HepG2 (cell line): ENCODE results near the gene SCP2. TPM values are rescaled to one million over a fixed set of nuclear protein-coding genes. Genes with fewer than 3 reads are reported as not detected.

ENCODE experiments used
- ATAC-seq: fragments of 200-7000 bp; cut with Tn5 transposase; 3 replicates; pipeline ENCODE4 v1.9.1; 2020; ENCODE audit warnings: mild to moderate bottlenecking, moderate library complexity
- BruUV-seq: library from RNA; stranded (reverse); fragments of 400-500 nt; replicated peaks from 2 replicates; lab custom pipeline; 2021; lab: Mats Ljungman, UMichigan
- CTCF ChIA-PET: fragments of 300-600 bp; formaldehyde crosslinking; extraction: SDS; loops from one replicate; lab custom pipeline; 2021; ENCODE audit warnings: low total read pairs, inconsistent platforms, low intra/inter-chr PET ratio; lab: Yijun Ruan, JAX
- POLR2A ChIA-PET: fragments of 350-600 bp; sonication (Branson Sonifier 250); formaldehyde crosslinking; loops from one replicate; lab custom pipeline; 2020; ENCODE audit warnings: antibody characterized with exemption, inconsistent platforms; lab: Yijun Ruan, JAX
- DNase-seq: peaks from one replicate; pipeline ENCODE4 v3.0.0-alpha.2; 2015; ENCODE audit warnings: low spot score
- FAIRE-seq: peaks from 3 replicates; lab custom pipeline; 2011; peaks lifted over from hg19 to GRCh38; lab: Jason Lieb, UNC
- H2AFZ ChIP-seq: one replicate; pipeline ENCODE4 v1.6.1; 2011; ENCODE audit warnings: low read length, inconsistent platforms
- H3K27ac ChIP-seq: fragments of 300-600 bp; 3 replicates; pipeline ENCODE4 v1.8.0; 2011; ENCODE audit warnings: mixed run types, mild to moderate bottlenecking, mixed read lengths, low read length, inconsistent platforms; ENCODE audit not compliant: insufficient read depth; ENCODE audit errors: extremely low read length
- H3K27me3 ChIP-seq, 2 experiments: fragments of 200-600 bp in 1 of 2; 2 replicates in 1 of 2; 3 replicates in 1 of 2; pipeline versions ENCODE4 v1.6.0 to v1.8.0; 2011; ENCODE audit warnings: low read length in 2 of 2, mild to moderate bottlenecking in 2 of 2, moderate library complexity in 2 of 2, inconsistent platforms in 1 of 2; ENCODE audit not compliant: insufficient read depth in 2 of 2, control insufficient read depth in 1 of 2
- H3K36me3 ChIP-seq, 2 experiments: fragments of 200-600 bp in 1 of 2; replicated peaks in 1 of 2; 2 replicates in 1 of 2; 3 replicates in 1 of 2; pipeline versions ENCODE4 v1.5.1 to v1.8.0; 2011; ENCODE audit warnings: low read length in 2 of 2, inconsistent platforms in 1 of 2; ENCODE audit not compliant: insufficient read depth in 2 of 2, control insufficient read depth in 1 of 2
- H3K4me1 ChIP-seq: 2 replicates; pipeline ENCODE4 v1.5.1; 2012; ENCODE audit warnings: low read length, inconsistent platforms; ENCODE audit not compliant: insufficient read depth
- H3K4me2 ChIP-seq: 2 replicates; pipeline ENCODE4 v1.6.0; 2011; ENCODE audit warnings: low read depth, low read length, inconsistent platforms
- H3K4me3 ChIP-seq, 3 experiments: fragments of 200-600 bp in 1 of 3; sonication (generic), shearing (Covaris generic) in 1 of 3; replicated peaks in 1 of 3; 2 replicates each; pipeline ENCODE4 v1.5.1; 2011 to 2016; ENCODE audit warnings: low read length in 3 of 3, inconsistent platforms in 2 of 3, low read depth in 2 of 3, mild to moderate bottlenecking in 2 of 3, control low read depth in 1 of 3, mixed read lengths in 1 of 3; ENCODE audit not compliant: insufficient read depth in 1 of 3
- H3K79me2 ChIP-seq: one replicate; pipeline ENCODE4 v1.6.1; 2011; ENCODE audit warnings: low read length, inconsistent platforms; ENCODE audit not compliant: insufficient read depth
- H3K9ac ChIP-seq: 2 replicates; pipeline ENCODE4 v1.6.0; 2011; ENCODE audit warnings: mild to moderate bottlenecking, low read depth, low read length, inconsistent platforms; ENCODE audit not compliant: insufficient read depth
- H3K9me3 ChIP-seq: 2 replicates; pipeline ENCODE4 v1.5.1; 2012; ENCODE audit warnings: mild to moderate bottlenecking, low read length
- H4K20me1 ChIP-seq: 2 replicates; pipeline ENCODE4 v1.6.0; 2011; ENCODE audit warnings: inconsistent platforms, mild to moderate bottlenecking, low read length, moderate library complexity; ENCODE audit not compliant: insufficient read depth
- DNMT3B ChIP-seq: conservative IDR thresholded peaks from 2 replicates; pipeline ENCODE4 v1.6.1; 2016; ENCODE audit warnings: missing biosample characterization, control low read depth
- FOSL1 ChIP-seq: sonication (generic); formaldehyde crosslinking; IDR thresholded peaks from 2 replicates; pipeline ENCODE4 v1.9.0; 2021; ENCODE audit warnings: missing genetic modification reagents, borderline replicate concordance
- NPAS2 ChIP-seq: sonication (generic); formaldehyde crosslinking; IDR thresholded peaks from 2 replicates; pipeline ENCODE4 v1.8.0; 2022; ENCODE audit warnings: mild to moderate bottlenecking, missing genetic modification reagents, borderline replicate concordance
- THYN1 ChIP-seq: sonication (generic); formaldehyde crosslinking; IDR thresholded peaks from 2 replicates; pipeline ENCODE4 v1.8.1; 2023; ENCODE audit warnings: low read depth, mild to moderate bottlenecking, moderate library complexity, missing genetic modification reagents, borderline replicate concordance
- ZBTB8A ChIP-seq: sonication (generic); formaldehyde crosslinking; IDR thresholded peaks from 2 replicates; pipeline ENCODE4 v1.4.0; 2020; ENCODE audit warnings: mild to moderate bottlenecking, low read depth, missing genetic modification reagents, borderline replicate concordance
- ZNF207 ChIP-seq: fragments of 450-650 bp; IDR thresholded peaks from 2 replicates; pipeline ENCODE4 v1.6.1; 2016; ENCODE audit warnings: antibody characterized with exemption, borderline replicate concordance
- ZNF354B ChIP-seq: sonication (generic); formaldehyde crosslinking; IDR thresholded peaks from 2 replicates; pipeline ENCODE4 v1.8.0; 2022; ENCODE audit warnings: mild to moderate bottlenecking, missing genetic modification reagents
- ZNF383 ChIP-seq: sonication (generic); formaldehyde crosslinking; IDR thresholded peaks from 2 replicates; pipeline ENCODE4 v1.4.0; 2020; ENCODE audit warnings: missing genetic modification reagents, mild to moderate bottlenecking, borderline replicate concordance
- WGBS: methylation state at CpG from one replicate; pipeline ENCODE4 v1.1.6; 2017; ENCODE audit warnings: low lambda C conversion rate; 5-methylcytosine and 5-hydroxymethylcytosine counted together
- in situ Hi-C: cut with HindIII; loops from 2 replicates; pipeline ENCODE4 v1.10.0; 2017; ENCODE audit warnings: low pct_unique_long_range_greater_than_20kb; ENCODE audit not compliant: extremely low pct_ligation_motif_present
- intact Hi-C: fragments of 100-400 bp; cut with micrococcal nuclease; formaldehyde crosslinking; loops from one replicate; pipeline ENCODE4 v1.10.0; 2022; ENCODE audit not compliant: unreplicated experiment
- polyA plus RNA-seq, 8 experiments: library from polyadenylated mRNA; depleted of rRNA in 3 of 8; stranded (reverse) in 7 of 8; unstranded in 1 of 8; fragments of >200 nt; fragmentation: Illumina TruSeq in 4 of 8; extraction: Trizol in 4 of 8; gene quantifications; 2 replicates each; pipeline versions ENCODE4 v1.2.1 to v1.2.3, GENCODE V29; 2011 to 2016; ENCODE audit warnings: low read depth in 4 of 8, missing spikeins in 1 of 8, mixed read lengths in 1 of 8; ENCODE audit not compliant: insufficient read depth in 1 of 8
- total RNA-seq, 5 experiments: library from RNA; depleted of rRNA; stranded (reverse); fragments of >200 nt; fragmentation: Illumina TruSeq; extraction: Trizol; gene quantifications; 2 replicates each; pipeline ENCODE4 v1.2.3, GENCODE V29; 2016; ENCODE audit warnings: low read depth in 1 of 5
- TF ChIP-seq, protein P1 (sequence below): sonication (generic); formaldehyde crosslinking; IDR thresholded peaks from 2 replicates; pipeline ENCODE4 v1.4.0; 2020; ENCODE audit warnings: missing genetic modification reagents
- TF ChIP-seq, protein P2 (sequence below): IDR thresholded peaks from 2 replicates; pipeline ENCODE4 v1.6.1; 2018; ENCODE audit warnings: missing genetic modification reagents
- TF ChIP-seq, protein P3 (sequence below): sonication (generic); formaldehyde crosslinking; IDR thresholded peaks from 2 replicates; pipeline ENCODE4 v1.4.0; 2020; ENCODE audit warnings: missing genetic modification reagents

SCP2 gene
- total and polyA plus RNA-seq, 2 of the 13 experiments (the other 11 are each of a cell fraction or from before 2014, with no cell fraction given) = 59.0 to 133 TPM

DNA sequence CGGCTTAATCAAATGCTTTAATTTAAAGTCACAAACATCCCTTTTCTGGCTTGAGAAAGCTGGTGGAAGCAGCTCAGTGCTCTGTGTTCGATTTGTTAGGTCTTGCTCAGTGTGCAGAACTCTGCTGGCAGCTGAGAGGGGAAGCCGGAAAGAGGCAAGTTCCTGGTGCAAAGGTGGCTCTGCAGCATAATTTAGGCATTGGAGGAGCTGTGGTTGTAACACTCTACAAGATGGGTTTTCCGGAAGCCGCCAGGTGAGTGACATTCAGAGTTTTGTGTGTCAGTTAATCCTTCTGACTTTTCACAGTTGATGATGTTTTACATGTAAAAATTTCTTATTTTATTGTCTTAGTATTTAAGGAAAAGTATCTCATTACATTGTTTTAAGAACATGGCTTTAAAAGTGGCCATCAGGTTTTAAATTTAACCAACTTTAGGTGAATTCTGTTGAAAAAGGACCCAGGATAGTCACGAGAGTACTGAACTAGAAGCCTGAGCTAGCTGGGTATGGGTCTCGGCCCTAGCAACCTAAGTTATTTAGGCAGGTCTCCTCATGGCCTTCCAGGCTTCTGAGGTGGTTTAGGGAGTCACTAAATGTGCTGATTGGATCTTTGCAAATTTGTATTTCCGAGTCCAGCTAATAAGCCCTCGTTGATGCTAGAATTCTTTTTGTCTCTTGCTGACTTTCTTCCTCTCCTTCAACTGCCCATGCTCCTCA is 87.9 kb downstream of the SCP2 start:
- Histone ChIP-seq H3K36me3 (no peaks in the 10 kb centered on the region; a peak in 1 of 5 replicates), H2AFZ (peak overlapping the region; percentile 96), H3K4me3 (peak overlapping the region; percentile 59 to 92 (median 76)), H3K27ac (peak overlapping the region; percentile 73), H3K9ac (peak overlapping the region; percentile 80), H3K4me1 (peaks cover 21% of the 10 kb centered on the region), H3K4me2 (peak overlapping the region; percentile 88), H3K27me3 (no peaks in the 10 kb centered on the region; a peak in 1 of 5 replicates), H3K79me2 (peaks cover 24% of the 10 kb centered on the region), H4K20me1 (no peaks in the 10 kb centered on the region), H3K9me3 (no peaks in the 10 kb centered on the region)
- DNase-seq = peak; percentile 90
- in situ Hi-C loops (no loop called here), intact Hi-C loops (loop anchor here (1.0 kb wide), 1 partner anchor 10 kb away; no protein-coding TSS in a partner anchor)
- WGBS = 1% methylated on average over 9 of the region's 9 CpGs
- ChIA-PET POLR2A (interaction anchor here (0.7 to 1.8 kb wide), 7 partner anchors 27 to 181 kb away, joined by 3 to 7 read pairs (median 4); partner anchors contain the start of gene ECHDC2), CTCF (no interaction called here)
- TSS peak; percentile 72 for BruUV-seq
- FAIRE-seq = peak; percentile 95
- ATAC-seq = peak; percentile 99
- TF ChIP-seq FOSL1 (CRISPR knock-in tag) (no peak), NPAS2 (CRISPR knock-in tag) (no peak), DNMT3B (CRISPR knock-in tag) (no peak), ZNF354B (CRISPR knock-in tag) (no peak), ZNF207 (no peak), ZBTB8A (CRISPR knock-in tag) (no peak), ZNF383 (CRISPR knock-in tag) (no peak), THYN1 (0 out of 2 replicates have a peak, but pooled peaks have one; percentile 62)
- TF ChIP-seq, protein P1, sequence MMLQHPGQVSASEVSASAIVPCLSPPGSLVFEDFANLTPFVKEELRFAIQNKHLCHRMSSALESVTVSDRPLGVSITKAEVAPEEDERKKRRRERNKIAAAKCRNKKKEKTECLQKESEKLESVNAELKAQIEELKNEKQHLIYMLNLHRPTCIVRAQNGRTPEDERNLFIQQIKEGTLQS = 0 out of 2 replicates have a peak, but pooled peaks have one; percentile 33
- TF ChIP-seq, protein P2, sequence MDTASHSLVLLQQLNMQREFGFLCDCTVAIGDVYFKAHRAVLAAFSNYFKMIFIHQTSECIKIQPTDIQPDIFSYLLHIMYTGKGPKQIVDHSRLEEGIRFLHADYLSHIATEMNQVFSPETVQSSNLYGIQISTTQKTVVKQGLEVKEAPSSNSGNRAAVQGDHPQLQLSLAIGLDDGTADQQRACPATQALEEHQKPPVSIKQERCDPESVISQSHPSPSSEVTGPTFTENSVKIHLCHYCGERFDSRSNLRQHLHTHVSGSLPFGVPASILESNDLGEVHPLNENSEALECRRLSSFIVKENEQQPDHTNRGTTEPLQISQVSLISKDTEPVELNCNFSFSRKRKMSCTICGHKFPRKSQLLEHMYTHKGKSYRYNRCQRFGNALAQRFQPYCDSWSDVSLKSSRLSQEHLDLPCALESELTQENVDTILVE (CRISPR knock-in tag) = peak; percentile 66; the same call in 1 of the 2 replicates
- TF ChIP-seq, protein P3, sequence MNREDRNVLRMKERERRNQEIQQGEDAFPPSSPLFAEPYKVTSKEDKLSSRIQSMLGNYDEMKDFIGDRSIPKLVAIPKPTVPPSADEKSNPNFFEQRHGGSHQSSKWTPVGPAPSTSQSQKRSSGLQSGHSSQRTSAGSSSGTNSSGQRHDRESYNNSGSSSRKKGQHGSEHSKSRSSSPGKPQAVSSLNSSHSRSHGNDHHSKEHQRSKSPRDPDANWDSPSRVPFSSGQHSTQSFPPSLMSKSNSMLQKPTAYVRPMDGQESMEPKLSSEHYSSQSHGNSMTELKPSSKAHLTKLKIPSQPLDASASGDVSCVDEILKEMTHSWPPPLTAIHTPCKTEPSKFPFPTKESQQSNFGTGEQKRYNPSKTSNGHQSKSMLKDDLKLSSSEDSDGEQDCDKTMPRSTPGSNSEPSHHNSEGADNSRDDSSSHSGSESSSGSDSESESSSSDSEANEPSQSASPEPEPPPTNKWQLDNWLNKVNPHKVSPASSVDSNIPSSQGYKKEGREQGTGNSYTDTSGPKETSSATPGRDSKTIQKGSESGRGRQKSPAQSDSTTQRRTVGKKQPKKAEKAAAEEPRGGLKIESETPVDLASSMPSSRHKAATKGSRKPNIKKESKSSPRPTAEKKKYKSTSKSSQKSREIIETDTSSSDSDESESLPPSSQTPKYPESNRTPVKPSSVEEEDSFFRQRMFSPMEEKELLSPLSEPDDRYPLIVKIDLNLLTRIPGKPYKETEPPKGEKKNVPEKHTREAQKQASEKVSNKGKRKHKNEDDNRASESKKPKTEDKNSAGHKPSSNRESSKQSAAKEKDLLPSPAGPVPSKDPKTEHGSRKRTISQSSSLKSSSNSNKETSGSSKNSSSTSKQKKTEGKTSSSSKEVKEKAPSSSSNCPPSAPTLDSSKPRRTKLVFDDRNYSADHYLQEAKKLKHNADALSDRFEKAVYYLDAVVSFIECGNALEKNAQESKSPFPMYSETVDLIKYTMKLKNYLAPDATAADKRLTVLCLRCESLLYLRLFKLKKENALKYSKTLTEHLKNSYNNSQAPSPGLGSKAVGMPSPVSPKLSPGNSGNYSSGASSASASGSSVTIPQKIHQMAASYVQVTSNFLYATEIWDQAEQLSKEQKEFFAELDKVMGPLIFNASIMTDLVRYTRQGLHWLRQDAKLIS (CRISPR knock-in tag) = no peak
